Pancreas (tissue), 10 donors: ENCODE measurements around the gene TMED7. TPM values are rescaled to one million over a fixed set of nuclear protein-coding genes. Genes with fewer than 3 reads are reported as not detected.
"Not testable (repeated sequence)": the region's sequence is repeated elsewhere in the genome, so short reads cannot be mapped to it uniquely, and the experiment has no call there.

ENCODE experiments used
- ATAC-seq, 4 donors: fragments of 200-7000 bp; cut with Tn5 transposase; one replicate each; pipeline versions ENCODE4 v1.8.0 to v1.9.1; 2020; ENCODE audit warnings: mild to moderate bottlenecking in 4 of 4, moderate library complexity in 4 of 4
- DNase-seq, 6 donors: peaks; one replicate each; pipeline ENCODE4 v3.0.0-alpha.2; 2020
- FAIRE-seq: peaks from 2 replicates; lab custom pipeline; 2012; peaks lifted over from hg19 to GRCh38; lab: Jason Lieb, UNC
- H3K27ac ChIP-seq, 4 donors: fragments of 200-600 bp; sonication (generic); 1 replicate in 3 of 4; 2 replicates in 1 of 4; pipeline versions ENCODE4 v1.5.0 to v1.8.0; 2020
- H3K27me3 ChIP-seq, 4 donors: fragments of 200-600 bp; one replicate each; pipeline ENCODE4 v1.8.0; 2021
- H3K36me3 ChIP-seq, 3 donors: fragments of 200-600 bp; sonication (generic) in 1 of 3; one replicate each; pipeline versions ENCODE4 v1.5.0 to v1.8.0; 2020 to 2021
- H3K4me1 ChIP-seq, 3 donors: fragments of 200-600 bp; one replicate each; pipeline ENCODE4 v1.8.0; 2021
- H3K4me3 ChIP-seq, 4 donors: fragments of 200-600 bp; sonication (generic) in 2 of 4; one replicate each; pipeline versions ENCODE4 v1.5.0 to v1.8.0; 2020 to 2021
- H3K9me3 ChIP-seq, 4 donors: fragments of 200-600 bp; one replicate each; pipeline ENCODE4 v1.8.0; 2021
- CTCF ChIP-seq, 4 donors: fragments of 200-600 bp; sonication (generic) in 3 of 4; IDR thresholded peaks; one replicate each; pipeline versions ENCODE4 v1.5.0 to v1.8.0; 2021; ENCODE audit warnings: antibody characterized with exemption in 4 of 4
- WGBS, 2 donors: extraction: QIAGEN DNeasy Blood & Tissue Kit; methylation state at CpG; one replicate each; pipeline ENCODE4 v1.1.7; 2013; 5-methylcytosine and 5-hydroxymethylcytosine counted together
- intact Hi-C, 3 donors: fragments of 100-400 bp; cut with DNase I; formaldehyde crosslinking; loops; one replicate each; pipeline versions ENCODE4 v1.11.1 to v1.14.2; 2022
- polyA plus RNA-seq, 2 donors: library from polyadenylated mRNA; stranded (reverse); fragments of 200-250 nt; gene quantifications; one replicate each; pipeline ENCODE4 v1.2.3, GENCODE V29; 2013
- total RNA-seq, 6 donors: library from RNA; stranded (reverse); fragmentation: NEBNext Ultra II Directional in 4 of 6; extraction: Animal tissue kit (Norgen Biotek cat#: 25700) in 4 of 6; gene quantifications; one replicate each; pipeline versions ENCODE4 v1.2.1 to v1.2.4, GENCODE V29; 2021 to 2023
- donor health status: healthy with polysubstance abuse.
- donor health status: DM: no; HTN: no; CAD: no; lungs with moderate emphysema.
- donor health status: DM: no; HTN: no; CAD: no.
- donor health status: control.
- donor health status: control.
- donor health status: Bipolar disorder and iron deficiency.
- donor health status: DM: yes; HTN: yes; CAD: no.
- donor health status: DM: no; HTN: no; CAD: no.
- donor health status: DM: no; HTN: no; CAD: no.
- donor health status: DM: yes; HTN: yes; CAD: no.

TMED7 gene
- total RNA-seq: 10 to 100 TPM; 39.4 to 71.3 (median 63.7) TPM
- 10 to 100 TPM in 1 of 2 donors, 1 to 10 TPM in 1; 8.2 to 27.5 TPM for polyA plus RNA-seq

DNA sequence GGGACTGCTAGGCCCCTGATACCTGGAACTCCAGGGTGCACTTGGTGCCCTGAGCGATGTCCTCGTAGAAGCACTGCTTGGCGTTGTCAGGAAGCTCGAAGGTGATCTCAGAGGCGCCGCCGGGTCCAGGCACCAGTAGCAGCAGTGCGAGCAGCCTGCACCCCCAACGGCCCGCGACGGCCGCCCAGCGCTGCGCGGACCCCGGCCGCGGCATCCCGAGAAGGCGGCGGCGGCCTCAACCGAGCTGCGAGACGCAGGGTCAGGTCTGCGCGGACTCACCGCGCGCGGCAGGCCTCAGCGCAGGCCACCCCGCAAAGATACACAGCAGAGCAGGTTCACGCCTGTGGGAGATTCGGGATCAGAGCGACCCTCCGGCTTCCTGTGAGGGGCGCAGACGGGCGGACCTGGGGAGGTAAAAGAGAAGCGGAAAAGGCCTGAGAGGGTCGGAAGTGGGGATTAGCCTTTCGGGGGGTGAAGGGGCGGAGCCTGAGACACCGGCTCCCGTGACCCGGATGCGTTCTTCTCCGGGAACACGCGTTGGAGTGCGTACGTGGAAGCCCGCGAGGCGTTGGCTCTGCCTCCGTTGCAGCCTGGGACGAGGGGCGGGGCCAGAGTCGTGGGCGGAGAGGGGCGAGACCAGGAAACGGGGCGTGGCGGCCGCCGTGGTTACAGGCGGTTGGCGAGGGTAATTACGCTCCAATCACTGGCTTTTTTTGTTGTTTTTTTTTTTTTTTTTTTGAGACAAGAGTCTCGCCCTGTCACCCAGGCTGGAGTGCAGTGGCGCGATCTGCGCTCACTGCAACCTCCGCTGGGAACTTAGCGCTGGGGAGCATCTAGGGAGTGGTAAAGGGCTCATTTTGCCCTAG, at the start of gene TMED7:
TMED7 (minus strand) TSS at position 458 of the 866 bp plus-strand sequence; CDS start at position 214, 244 bp downstream.
- Histone ChIP-seq H3K27me3 (no peaks in the 10 kb centered on the region), H3K4me1 (peaks cover 12 to 26% (median 17%) of the 10 kb centered on the region in 3 donors), H3K36me3 (no peaks in the 10 kb centered on the region), H3K27ac (peak within 1 kb of the TSS; percentile 87 to 91 (median 90)), H3K9me3 (no peaks in the 10 kb centered on the region), H3K4me3 (peak within 1 kb of the TSS; percentile 76 to 100 (median 88))
- DNase-seq: peak; percentile 99 to 100 (median 100)
- no peak for TF ChIP-seq CTCF (IDR thresholded peaks at IDR 0.05)
- FAIRE-seq: peak; percentile 84
- intact Hi-C loops: no loop called here
- ATAC-seq: peak; percentile 96 to 98 (median 96)
- 0% methylated on average over 69 to 77 of the region's 77 CpGs for WGBS, 2 donors

DNA sequence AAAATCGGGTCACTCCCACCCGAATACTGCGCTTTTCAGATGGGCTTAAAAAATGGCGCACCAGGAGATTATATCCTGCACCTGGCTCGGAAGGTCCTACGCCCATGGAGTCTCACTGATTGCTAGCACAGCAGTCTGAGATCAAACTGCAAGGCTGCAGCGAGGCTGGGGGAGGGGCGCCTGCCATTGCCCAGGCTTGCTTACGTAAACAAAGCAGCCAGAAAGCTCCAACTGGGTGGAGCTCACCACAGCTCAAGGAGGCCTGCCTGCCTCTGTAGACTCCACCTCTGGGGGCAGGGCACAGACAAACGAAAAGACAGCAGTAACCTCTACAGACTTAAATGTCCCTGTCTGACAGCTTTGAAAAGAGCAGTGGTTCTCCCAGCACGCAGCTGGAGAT, 48.9 kb upstream of the TMED7 start:
- 61 to 71% methylated on average over 11 of the region's 11 CpGs for WGBS, 2 donors
- H3K4me3 ChIP-seq, DNase-seq, H3K27me3 ChIP-seq, intact Hi-C loops, FAIRE-seq, H3K36me3 ChIP-seq, H3K4me1 ChIP-seq, H3K27ac ChIP-seq, H3K9me3 ChIP-seq, ATAC-seq: not testable (repeated sequence)

- ATAC-seq (no peak), DNase-seq (no peak), FAIRE-seq (no peak)
- Histone ChIP-seq H3K4me1 (no peaks in the 10 kb centered on the region), H3K36me3 (no peaks in the 10 kb centered on the region), H3K4me3 (no peak overlapping the region), H3K27ac (no peak overlapping the region), H3K9me3 (no peaks in the 10 kb centered on the region), H3K27me3 (no peaks in the 10 kb centered on the region)
- TF ChIP-seq CTCF (IDR thresholded peaks at IDR 0.05): no peak
- 0 to 17% methylated on average over 1 of the region's 1 CpG for WGBS, 2 donors
- intact Hi-C loops: no loop called here
These were observed 47.8 kb upstream of the TMED7 start for GRCh38 chr5:115673596-115673995.

GRCh38 chr5:115671939-115672338, 46.1 kb upstream of the TMED7 start:
- TF ChIP-seq CTCF (IDR thresholded peaks at IDR 0.05): no peak
- no peaks in the 10 kb centered on the region for H3K36me3 ChIP-seq
- DNase-seq: no peak
- no peaks in the 10 kb centered on the region for H3K27me3 ChIP-seq
- no peaks in the 10 kb centered on the region for H3K9me3 ChIP-seq
- no peak overlapping the region for H3K27ac ChIP-seq
- no peak for ATAC-seq
- WGBS, 2 donors: 87 to 90% methylated on average over 1 of the region's 1 CpG
- H3K4me3 ChIP-seq: no peak overlapping the region
- no peak for FAIRE-seq
- intact Hi-C loops: no loop called here
- H3K4me1 ChIP-seq: no peaks in the 10 kb centered on the region

DNA sequence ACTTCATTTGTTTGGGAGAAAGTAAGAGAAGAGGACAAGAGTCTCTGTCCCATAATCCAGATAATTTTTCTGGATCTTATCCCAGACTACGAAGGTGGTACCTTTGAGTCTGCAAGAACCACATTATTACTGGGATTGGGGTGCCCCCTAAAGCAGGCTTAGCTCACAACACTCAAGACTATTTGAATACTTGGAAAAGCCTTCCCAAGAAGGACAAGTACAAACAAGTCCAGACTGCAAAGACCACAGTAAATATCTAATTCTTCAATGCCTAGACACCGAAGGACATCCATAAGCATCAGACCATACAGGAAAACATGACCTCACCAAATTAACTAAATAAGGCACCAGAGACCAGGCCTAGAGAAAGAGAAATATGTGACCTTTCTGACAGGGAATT, 40.2 kb upstream of the TMED7 start:
- Histone ChIP-seq H3K4me3 (no peak overlapping the region), H3K9me3 (no peaks in the 10 kb centered on the region), H3K27me3 (no peaks in the 10 kb centered on the region), H3K36me3 (no peaks in the 10 kb centered on the region), H3K27ac (no peak overlapping the region), H3K4me1 (no peaks in the 10 kb centered on the region)
- TF ChIP-seq CTCF (IDR thresholded peaks at IDR 0.05): no peak
- DNase-seq: no peak
- no peak for FAIRE-seq
- 48 to 66% methylated on average over 2 of the region's 2 CpGs for WGBS, 2 donors
- intact Hi-C loops: no loop called here
- no peak for ATAC-seq
